ENCODE results near the gene CSRNP2. TPM values are rescaled to one million over a fixed set of nuclear protein-coding genes. Genes with fewer than 3 reads are reported as not detected.
"Not testable (repeated sequence)": the region's sequence is repeated elsewhere in the genome, so short reads cannot be mapped to it uniquely, and the experiment has no call there.

The CSRNP2 gene
- total and polyA plus RNA-seq, 2 experiments from 2014 or later: 6.9 to 30.9 TPM

DNA sequence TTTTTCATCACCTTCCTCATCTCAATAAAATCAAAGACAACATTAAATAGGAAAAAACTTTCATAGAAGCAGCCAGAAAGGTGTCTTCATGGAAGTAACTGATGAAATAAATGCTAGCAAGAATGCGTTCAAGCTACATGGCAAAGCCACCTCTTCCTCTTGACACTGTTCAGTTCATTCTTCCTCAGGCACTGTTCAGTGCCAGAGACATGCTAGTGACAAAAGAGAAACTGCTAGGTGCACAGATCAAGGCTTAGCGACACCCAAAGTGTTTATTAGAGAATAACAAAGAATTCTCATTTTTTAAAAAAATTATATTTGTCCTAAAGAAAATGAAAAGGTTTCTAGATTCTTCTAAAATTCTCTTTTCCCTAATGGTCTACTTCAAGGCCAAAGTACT is 64.4 kb downstream of the CSRNP2 start:
- H3K27ac Mint-ChIP-seq: no peak overlapping the region
- Histone ChIP-seq H3K4me1 (ENCODE audit: insufficient read depth) (no peaks in the 10 kb centered on the region; the same call in 1 of the 2 replicates), H3F3A (replicated peaks; ENCODE audit: low read depth) (no peaks in the 10 kb centered on the region), H3K27ac (ENCODE audit: low read depth) (no peak overlapping the region), H3K9me2 (ENCODE audit: insufficient read depth) (no peaks in the 10 kb centered on the region), H3K79me2 (replicated peaks; ENCODE audit: insufficient read depth) (peaks cover 98% of the 10 kb centered on the region), H3K4me2 (no peak overlapping the region), H3K27me3 (ENCODE audit: insufficient read depth) (no peaks in the 10 kb centered on the region), H3K4me3 (no peak overlapping the region), H4K20me1 (replicated peaks; ENCODE audit: insufficient read depth) (peaks cover 3% of the 10 kb centered on the region; the same call in 1 of the 2 replicates), H3K36me3 (ENCODE audit: insufficient read depth) (no peaks in the 10 kb centered on the region), H2AFZ (no peak overlapping the region)
- H3K4me3 Mint-ChIP-seq: no peak overlapping the region
- H3K9me3 Mint-ChIP-seq: no peaks in the 10 kb centered on the region
- TF ChIP-seq CTCF (conservative IDR thresholded peaks at IDR 0.05; ENCODE audit: low read depth in 2 of 2): no peak
- no peak for TF ChIP-seq NANOG (IDR thresholded peaks at IDR 0.05; ENCODE audit: borderline replicate concordance)
- no peaks in the 10 kb centered on the region for H3K36me3 Mint-ChIP-seq (ENCODE audit: low read depth)
- ATAC-seq: no peak
- no peaks in the 10 kb centered on the region for H3K27me3 Mint-ChIP-seq (ENCODE audit: insufficient read depth, low read depth, poor library complexity)
- DNase-seq (ENCODE audit: low spot score): no peak
- H3K4me1 Mint-ChIP-seq: peaks cover 2% of the 10 kb centered on the region; the same call in 1 of the 3 replicates

GRCh38 chr12:51017452-51017851 is 65.9 kb downstream of the CSRNP2 start:
- no peak overlapping the region for H3K27ac Mint-ChIP-seq
- H3K79me2 ChIP-seq (replicated peaks; ENCODE audit: insufficient read depth): peaks cover 98% of the 10 kb centered on the region

DNA sequence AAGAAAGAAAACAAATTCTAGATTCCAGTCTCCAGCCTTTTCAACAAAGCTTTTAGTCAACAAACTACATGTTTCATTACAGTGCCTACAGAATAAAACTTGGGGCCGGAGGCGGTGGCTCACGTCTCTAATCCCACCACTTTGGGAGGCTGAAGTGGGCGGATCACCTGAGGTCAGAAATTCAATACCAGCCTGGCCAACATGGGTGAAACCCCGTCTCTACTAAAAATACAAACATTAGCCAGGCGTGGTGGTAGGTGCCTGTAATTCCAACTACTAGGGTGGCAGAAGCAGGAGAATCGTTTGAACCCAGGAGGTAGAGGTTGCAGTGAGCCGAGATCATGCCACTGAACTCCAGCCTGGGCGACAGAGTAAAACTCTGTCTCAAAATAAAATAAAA is 68.9 kb downstream of the CSRNP2 start:
- not testable (repeated sequence) for H3K36me3 Mint-ChIP-seq (ENCODE audit: low read depth); H3K4me2 ChIP-seq; H3K27me3 Mint-ChIP-seq (ENCODE audit: insufficient read depth, low read depth, poor library complexity); H3K9me3 Mint-ChIP-seq; H3K4me3 Mint-ChIP-seq; H3K9me2 ChIP-seq (ENCODE audit: insufficient read depth); H3K27ac Mint-ChIP-seq; H3K27me3 ChIP-seq (ENCODE audit: insufficient read depth); H3K4me3 ChIP-seq; H3K27ac ChIP-seq (ENCODE audit: low read depth); H2AFZ ChIP-seq; H3K4me1 ChIP-seq (ENCODE audit: insufficient read depth); H4K20me1 ChIP-seq (replicated peaks; ENCODE audit: insufficient read depth); ATAC-seq; DNase-seq (ENCODE audit: low spot score); H3K36me3 ChIP-seq (ENCODE audit: insufficient read depth); H3K4me1 Mint-ChIP-seq; H3F3A ChIP-seq (replicated peaks; ENCODE audit: low read depth)
- H3K79me2 ChIP-seq (replicated peaks; ENCODE audit: insufficient read depth): peaks cover 96% of the 10 kb centered on the region

More at GRCh38 chr12:51017452-51017851, 65.9 kb downstream of the CSRNP2 start:
- Histone ChIP-seq H2AFZ (no peak overlapping the region), H4K20me1 (replicated peaks; ENCODE audit: insufficient read depth) (peaks cover 3% of the 10 kb centered on the region; the same call in 1 of the 2 replicates), H3K4me2 (no peak overlapping the region), H3K4me3 (no peak overlapping the region), H3K27ac (ENCODE audit: low read depth) (no peak overlapping the region; the same call in 1 of the 2 replicates), H3K9me2 (ENCODE audit: insufficient read depth) (no peaks in the 10 kb centered on the region), H3F3A (replicated peaks; ENCODE audit: low read depth) (no peaks in the 10 kb centered on the region), H3K36me3 (ENCODE audit: insufficient read depth) (no peaks in the 10 kb centered on the region), H3K27me3 (ENCODE audit: insufficient read depth) (no peaks in the 10 kb centered on the region), H3K4me1 (ENCODE audit: insufficient read depth) (no peaks in the 10 kb centered on the region; the same call in 1 of the 2 replicates)
- Mint-ChIP-seq H3K27me3 (ENCODE audit: insufficient read depth, low read depth, poor library complexity) (no peaks in the 10 kb centered on the region), H3K9me3 (no peaks in the 10 kb centered on the region), H3K4me1 (no peaks in the 10 kb centered on the region; the same call in 1 of the 3 replicates), H3K4me3 (no peak overlapping the region), H3K36me3 (ENCODE audit: low read depth) (no peaks in the 10 kb centered on the region)
- DNase-seq (ENCODE audit: low spot score) (no peak), ATAC-seq (no peak)
- TF ChIP-seq CTCF (conservative IDR thresholded peaks at IDR 0.05; ENCODE audit: low read depth in 2 of 2) (no peak), EZH2 (IDR thresholded peaks at IDR 0.05; ENCODE audit: low read depth, unreplicated experiment) (no peak), STAT1 (IDR thresholded peaks at IDR 0.05; ENCODE audit: unreplicated experiment) (no peak), POLR2AphosphoS5 (IDR thresholded peaks at IDR 0.05; ENCODE audit: low read depth) (no peak), ZNF114 (CRISPR knock-in tag; IDR thresholded peaks at IDR 0.05) (no peak), REST (IDR thresholded peaks at IDR 0.05; ENCODE audit: unreplicated experiment) (no peak), EZH2phosphoT487 (IDR thresholded peaks at IDR 0.05; ENCODE audit: unreplicated experiment) (no peak)
